DMS153 treated with DMSO at 0.1 percent for 48 hours (cell line): ENCODE data around the gene JOSD1.
A peak's percentile ranks its signal among the peaks of the same experiment; 100 is the strongest.

Source experiments
- DNase-seq: peaks from one replicate; lab custom pipeline; 2025; ENCODE audit not compliant: unreplicated experiment; lab: John Stamatoyannopoulos, UW

JOSD1 gene

GRCh38 chr22:38700789-38701628 is at the start of gene JOSD1:
JOSD1 (minus strand) TSS chr22:38700943; CDS start chr22:38699987, 956 bp downstream.
- DNase-seq, result peak; percentile 63

- no peak for DNase-seq
Measured at GRCh38 chr22:38750104-38750503, 49.4 kb upstream of the JOSD1 start.

- no peak for DNase-seq
Measured at GRCh38 chr22:38748487-38749136, 47.9 kb upstream of the JOSD1 start.

- peak; percentile 45 for DNase-seq
Measured at GRCh38 chr22:38745676-38746460, 45.1 kb upstream of the JOSD1 start.

- DNase-seq, result no peak
Measured at GRCh38 chr22:38744981-38745380, 44.2 kb upstream of the JOSD1 start.

GRCh38 chr22:38742176-38742942 is 41.6 kb upstream of the JOSD1 start:
- DNase-seq, result no peak

GRCh38 chr22:38741576-38741975 is 40.8 kb upstream of the JOSD1 start:
- no peak for DNase-seq

- DNase-seq, result no peak
Measured at GRCh38 chr22:38741166-38741565, 40.4 kb upstream of the JOSD1 start.

- DNase-seq, result no peak
Measured at GRCh38 chr22:38740754-38741153, 40.0 kb upstream of the JOSD1 start.

GRCh38 chr22:38740116-38740723 is 39.5 kb upstream of the JOSD1 start:
- no peak for DNase-seq

GRCh38 chr22:38739300-38740055 is 38.7 kb upstream of the JOSD1 start:
- DNase-seq, result no peak

GRCh38 chr22:38738475-38739070 is 37.8 kb upstream of the JOSD1 start:
- no peak for DNase-seq

- DNase-seq, result no peak
Measured at GRCh38 chr22:38737302-38738060, 36.7 kb upstream of the JOSD1 start.

GRCh38 chr22:38736257-38736570 is 35.5 kb upstream of the JOSD1 start:
- DNase-seq, result no peak

GRCh38 chr22:38735465-38736256 is 34.9 kb upstream of the JOSD1 start:
- no peak for DNase-seq

GRCh38 chr22:38735126-38735464 is 34.4 kb upstream of the JOSD1 start:
- DNase-seq, result no peak

GRCh38 chr22:38734421-38735100 is 33.8 kb upstream of the JOSD1 start:
- DNase-seq, result no peak
